Measurements from ENCODE around the gene TNFSF11.

The TNFSF11 gene

DNA sequence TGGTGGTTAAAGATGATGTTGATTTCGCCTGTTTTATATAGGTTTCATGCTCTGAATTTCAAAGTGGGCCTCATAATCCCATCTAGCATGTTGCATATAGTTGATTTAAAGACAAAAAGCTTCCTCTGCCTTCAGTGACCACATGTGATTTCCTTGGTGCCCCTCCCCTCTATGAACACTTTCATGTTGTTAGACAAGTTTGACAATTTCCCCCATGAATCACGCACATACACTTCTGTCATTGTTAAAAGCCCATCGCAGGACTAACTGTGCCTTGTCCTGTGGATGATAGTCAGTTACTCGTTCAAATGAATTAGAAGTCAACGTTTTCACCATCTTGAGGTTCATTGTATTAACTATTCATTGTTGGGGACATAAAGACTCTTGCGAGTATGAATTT, 6.7 kb downstream of the TNFSF11 start:
- Histone ChIP-seq H3K27me3 (ENCODE audit: control insufficient read depth in 1 of 2, insufficient read depth in 2 of 2, low read length in 2 of 2) (peaks cover 0 to 10% of the 10 kb centered on the region in 2 donors), H3K36me3 (ENCODE audit: control insufficient read depth in 1 of 2, insufficient read depth in 2 of 2, low read length in 2 of 2) (no peaks in the 10 kb centered on the region), H3K27ac (ENCODE audit: low read depth, low read length) (no peak overlapping the region), H3K9ac (ENCODE audit: low read depth in 1 of 2, low read length in 2 of 2) (no peak overlapping the region), H3K9me3 (ENCODE audit: control insufficient read depth in 1 of 2, low read length in 2 of 2) (no peaks in the 10 kb centered on the region), H3K4me1 (ENCODE audit: control insufficient read depth in 1 of 2, insufficient read depth in 2 of 2, low read length in 2 of 2) (no peaks in the 10 kb centered on the region), H3K4me3 (ENCODE audit: low read depth in 1 of 2, low read length in 2 of 2) (no peak overlapping the region)

DNA sequence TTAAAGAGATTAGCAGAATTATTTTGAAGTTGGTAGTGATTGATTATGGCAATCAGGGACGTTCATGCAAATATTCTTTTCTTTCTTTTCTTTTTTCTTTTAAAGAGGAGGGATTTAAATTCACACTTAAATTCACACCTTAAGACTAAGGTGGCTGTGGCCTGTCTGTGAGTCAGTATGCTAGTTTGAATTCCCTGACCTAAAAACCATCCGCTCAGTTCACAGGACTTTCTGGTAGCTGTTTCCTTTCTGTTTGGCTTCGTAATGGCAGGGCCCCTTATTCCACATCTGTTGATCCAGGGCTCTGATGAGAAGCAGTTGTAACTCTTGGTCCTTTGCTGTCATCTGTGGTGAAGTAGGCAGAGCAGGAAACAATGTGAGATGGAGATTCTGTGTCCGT, 7.5 kb downstream of the TNFSF11 start:
- Histone ChIP-seq H3K9ac (ENCODE audit: low read depth in 1 of 2, low read length in 2 of 2) (no peak overlapping the region), H3K4me3 (ENCODE audit: low read depth in 1 of 2, low read length in 2 of 2) (no peak overlapping the region), H3K9me3 (ENCODE audit: control insufficient read depth in 1 of 2, low read length in 2 of 2) (no peaks in the 10 kb centered on the region), H3K4me1 (ENCODE audit: control insufficient read depth in 1 of 2, insufficient read depth in 2 of 2, low read length in 2 of 2) (no peaks in the 10 kb centered on the region), H3K27me3 (ENCODE audit: control insufficient read depth in 1 of 2, insufficient read depth in 2 of 2, low read length in 2 of 2) (peaks cover 0 to 3% of the 10 kb centered on the region in 2 donors), H3K36me3 (ENCODE audit: control insufficient read depth in 1 of 2, insufficient read depth in 2 of 2, low read length in 2 of 2) (no peaks in the 10 kb centered on the region), H3K27ac (ENCODE audit: low read depth, low read length) (no peak overlapping the region)

DNA sequence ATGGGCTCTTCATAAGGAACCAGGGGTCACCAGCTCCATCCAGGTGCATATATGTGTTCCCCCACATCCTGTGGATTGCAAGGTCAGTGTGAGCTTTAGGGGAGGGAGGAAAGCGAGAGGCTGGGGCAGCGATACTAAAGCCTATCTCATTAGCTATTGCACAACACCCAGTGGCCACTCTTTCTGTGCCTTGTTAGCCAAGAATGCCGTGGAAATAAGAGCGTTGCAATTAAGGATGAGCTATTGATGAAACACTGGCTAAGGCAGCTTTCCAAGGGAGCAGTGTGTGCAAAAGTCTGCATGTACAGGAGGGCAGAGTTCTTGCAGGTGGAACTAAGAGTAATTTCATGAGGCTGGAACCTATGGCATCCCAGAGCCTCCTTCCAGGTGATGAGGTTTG, 17.6 kb downstream of the TNFSF11 start:
- Histone ChIP-seq H3K9me3 (ENCODE audit: control insufficient read depth in 1 of 2, low read length in 2 of 2) (no peaks in the 10 kb centered on the region), H3K9ac (ENCODE audit: low read depth in 1 of 2, low read length in 2 of 2) (no peak overlapping the region), H3K27me3 (ENCODE audit: control insufficient read depth in 1 of 2, insufficient read depth in 2 of 2, low read length in 2 of 2) (peaks cover 0 to 4% of the 10 kb centered on the region in 2 donors), H3K4me1 (ENCODE audit: control insufficient read depth in 1 of 2, insufficient read depth in 2 of 2, low read length in 2 of 2) (no peaks in the 10 kb centered on the region), H3K27ac (ENCODE audit: low read depth, low read length) (no peak overlapping the region), H3K4me3 (ENCODE audit: low read depth in 1 of 2, low read length in 2 of 2) (no peak overlapping the region), H3K36me3 (ENCODE audit: control insufficient read depth in 1 of 2, insufficient read depth in 2 of 2, low read length in 2 of 2) (no peaks in the 10 kb centered on the region)

DNA sequence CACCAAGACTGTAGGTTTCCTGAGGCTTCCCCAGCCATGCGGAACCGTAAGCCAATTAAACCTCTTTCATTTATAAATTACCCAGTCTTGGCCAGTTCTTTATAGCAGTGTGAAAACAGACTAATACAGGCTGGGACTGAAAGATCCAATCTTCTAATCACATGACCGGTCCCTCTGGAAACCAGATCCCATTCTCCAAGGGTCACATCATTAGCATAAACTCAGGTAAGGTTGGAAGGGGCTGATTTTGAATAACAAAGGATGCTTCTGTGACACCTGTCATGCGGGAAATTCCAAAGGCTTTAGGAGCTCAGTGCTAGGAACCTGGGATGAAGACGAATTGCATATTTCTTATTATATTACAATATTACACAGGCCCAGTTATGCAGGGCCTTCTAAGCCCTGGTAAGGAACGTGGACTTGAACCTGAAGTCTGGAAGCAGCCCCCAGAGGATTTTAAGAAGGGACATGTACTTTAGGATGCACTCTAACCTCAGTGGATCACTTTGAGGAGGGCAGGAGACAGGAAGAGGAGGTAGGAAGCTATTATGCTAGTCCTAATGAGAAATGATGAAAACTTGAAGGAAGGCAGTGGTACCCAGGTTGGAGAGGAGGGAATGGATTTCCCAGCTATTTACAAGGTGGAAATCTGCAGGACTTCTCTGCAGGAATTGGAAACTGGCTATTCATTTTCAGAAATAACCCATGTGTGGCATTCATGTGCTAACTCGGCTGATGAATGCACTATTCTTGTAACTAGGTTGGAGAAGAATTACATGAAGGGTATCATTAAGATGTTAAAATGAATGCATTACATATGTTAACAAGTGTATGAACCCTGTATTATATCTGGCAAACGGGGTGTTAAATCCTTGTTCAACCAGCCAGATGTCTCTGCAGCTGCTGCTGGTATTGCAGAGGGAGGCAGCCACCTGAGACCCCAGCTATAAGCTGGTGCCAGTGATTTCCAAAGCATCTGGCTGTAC, 19.3 kb downstream of the TNFSF11 start:
- H3K27me3 ChIP-seq (ENCODE audit: control insufficient read depth in 1 of 2, insufficient read depth in 2 of 2, low read length in 2 of 2), result no peaks in the 10 kb centered on the region
- no peak overlapping the region for H3K27ac ChIP-seq (ENCODE audit: low read depth, low read length)
- H3K4me3 ChIP-seq (ENCODE audit: low read depth in 1 of 2, low read length in 2 of 2), result no peak overlapping the region
- H3K9me3 ChIP-seq (ENCODE audit: control insufficient read depth in 1 of 2, low read length in 2 of 2), result no peaks in the 10 kb centered on the region
- no peak overlapping the region for H3K9ac ChIP-seq (ENCODE audit: low read depth in 1 of 2, low read length in 2 of 2)
- H3K4me1 ChIP-seq (ENCODE audit: control insufficient read depth in 1 of 2, insufficient read depth in 2 of 2, low read length in 2 of 2), result no peaks in the 10 kb centered on the region
- no peaks in the 10 kb centered on the region for H3K36me3 ChIP-seq (ENCODE audit: control insufficient read depth in 1 of 2, insufficient read depth in 2 of 2, low read length in 2 of 2)

DNA sequence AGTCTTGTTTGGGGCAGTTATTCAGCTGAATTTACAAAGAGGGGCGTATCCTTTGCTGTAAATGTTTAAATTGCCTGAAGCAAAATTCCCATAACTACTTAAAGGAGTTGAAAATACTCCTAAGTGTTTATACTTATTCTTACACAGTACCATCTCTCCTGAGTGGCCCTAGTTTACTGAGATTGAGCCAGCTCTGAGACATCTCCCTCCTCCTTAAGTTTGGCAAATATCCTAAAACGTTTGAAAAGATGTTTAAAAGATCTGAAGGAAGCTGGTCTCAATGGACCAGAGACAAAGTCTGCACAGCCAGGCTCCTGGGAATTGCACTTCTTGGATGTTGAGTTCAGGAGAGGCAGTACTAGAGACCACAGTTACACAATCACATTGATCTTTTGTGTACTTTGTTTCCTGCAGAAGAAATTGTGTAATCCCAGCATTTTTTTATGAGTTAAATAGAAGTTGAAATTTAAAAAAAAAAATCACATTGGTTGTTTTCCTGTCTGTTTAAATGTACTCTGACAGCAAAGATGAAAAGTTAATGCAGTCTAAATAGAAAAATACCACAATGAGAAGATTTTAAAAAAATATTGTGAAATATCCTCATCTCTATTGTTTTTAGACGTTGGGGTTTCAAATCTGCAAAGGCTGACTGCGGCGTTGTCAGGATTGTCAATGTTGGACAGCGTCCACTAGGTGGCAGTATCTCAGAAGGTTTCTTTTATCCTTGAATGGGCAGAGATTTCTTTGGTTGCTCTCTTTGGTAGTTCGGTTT, 20.7 kb downstream of the TNFSF11 start:
- no peaks in the 10 kb centered on the region for H3K27me3 ChIP-seq (ENCODE audit: control insufficient read depth in 1 of 2, insufficient read depth in 2 of 2, low read length in 2 of 2)
- H3K27ac ChIP-seq (ENCODE audit: low read depth, low read length), result no peak overlapping the region
- H3K4me3 ChIP-seq (ENCODE audit: low read depth in 1 of 2, low read length in 2 of 2), result no peak overlapping the region
- no peak overlapping the region for H3K9ac ChIP-seq (ENCODE audit: low read depth in 1 of 2, low read length in 2 of 2)
- no peaks in the 10 kb centered on the region for H3K4me1 ChIP-seq (ENCODE audit: control insufficient read depth in 1 of 2, insufficient read depth in 2 of 2, low read length in 2 of 2)
- H3K9me3 ChIP-seq (ENCODE audit: control insufficient read depth in 1 of 2, low read length in 2 of 2), result no peaks in the 10 kb centered on the region
- no peaks in the 10 kb centered on the region for H3K36me3 ChIP-seq (ENCODE audit: control insufficient read depth in 1 of 2, insufficient read depth in 2 of 2, low read length in 2 of 2)

DNA sequence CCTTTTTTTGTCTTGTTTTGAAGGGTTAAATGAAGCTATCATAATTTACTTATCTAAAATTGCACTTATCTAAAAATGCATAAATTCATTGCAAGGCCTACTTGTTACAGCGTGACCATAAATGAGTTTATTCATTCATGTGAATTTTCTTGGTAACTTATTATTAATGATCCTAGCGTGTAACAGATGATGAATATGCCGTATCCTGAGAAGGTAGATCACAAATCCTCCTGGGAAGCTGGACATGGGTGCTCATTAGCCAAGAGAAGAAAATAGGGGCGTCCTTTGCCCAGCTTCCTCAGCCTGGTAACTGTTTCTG, 21.3 kb downstream of the TNFSF11 start:
- no peaks in the 10 kb centered on the region for H3K4me1 ChIP-seq (ENCODE audit: control insufficient read depth in 1 of 2, insufficient read depth in 2 of 2, low read length in 2 of 2)
- H3K27ac ChIP-seq (ENCODE audit: low read depth, low read length), result no peak overlapping the region
- H3K4me3 ChIP-seq (ENCODE audit: low read depth in 1 of 2, low read length in 2 of 2), result no peak overlapping the region
- H3K9me3 ChIP-seq (ENCODE audit: control insufficient read depth in 1 of 2, low read length in 2 of 2), result no peaks in the 10 kb centered on the region
- H3K9ac ChIP-seq (ENCODE audit: low read depth in 1 of 2, low read length in 2 of 2), result no peak overlapping the region
- no peaks in the 10 kb centered on the region for H3K27me3 ChIP-seq (ENCODE audit: control insufficient read depth in 1 of 2, insufficient read depth in 2 of 2, low read length in 2 of 2)
- no peaks in the 10 kb centered on the region for H3K36me3 ChIP-seq (ENCODE audit: control insufficient read depth in 1 of 2, insufficient read depth in 2 of 2, low read length in 2 of 2)

DNA sequence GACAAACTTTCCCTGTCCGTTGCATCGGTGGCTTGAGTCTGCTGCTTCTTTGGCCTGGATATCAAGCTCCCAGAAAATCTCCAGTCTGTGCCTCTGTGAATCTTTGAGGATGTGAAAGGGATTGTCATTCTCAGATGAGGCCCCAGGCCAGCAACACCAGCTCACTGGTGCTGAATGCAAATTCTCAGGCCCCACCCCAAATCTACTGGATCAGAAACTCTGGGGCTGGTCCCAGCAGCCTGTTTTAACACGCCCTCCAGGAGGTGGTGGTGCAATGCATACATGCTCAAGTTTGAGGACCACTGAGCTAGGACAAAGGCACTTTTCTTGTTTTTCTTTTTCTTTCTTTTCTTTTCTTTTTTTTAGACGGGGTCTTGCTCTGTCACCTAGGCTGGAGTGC, 23.6 kb downstream of the TNFSF11 start:
- no peak overlapping the region for H3K27ac ChIP-seq (ENCODE audit: low read depth, low read length)
- H3K9ac ChIP-seq (ENCODE audit: low read depth in 1 of 2, low read length in 2 of 2), result no peak overlapping the region
- no peaks in the 10 kb centered on the region for H3K27me3 ChIP-seq (ENCODE audit: control insufficient read depth in 1 of 2, insufficient read depth in 2 of 2, low read length in 2 of 2)
- no peak overlapping the region for H3K4me3 ChIP-seq (ENCODE audit: low read depth in 1 of 2, low read length in 2 of 2)
- H3K4me1 ChIP-seq (ENCODE audit: control insufficient read depth in 1 of 2, insufficient read depth in 2 of 2, low read length in 2 of 2), result no peaks in the 10 kb centered on the region
- H3K36me3 ChIP-seq (ENCODE audit: control insufficient read depth in 1 of 2, insufficient read depth in 2 of 2, low read length in 2 of 2), result no peaks in the 10 kb centered on the region
- H3K9me3 ChIP-seq (ENCODE audit: control insufficient read depth in 1 of 2, low read length in 2 of 2), result no peaks in the 10 kb centered on the region

DNA sequence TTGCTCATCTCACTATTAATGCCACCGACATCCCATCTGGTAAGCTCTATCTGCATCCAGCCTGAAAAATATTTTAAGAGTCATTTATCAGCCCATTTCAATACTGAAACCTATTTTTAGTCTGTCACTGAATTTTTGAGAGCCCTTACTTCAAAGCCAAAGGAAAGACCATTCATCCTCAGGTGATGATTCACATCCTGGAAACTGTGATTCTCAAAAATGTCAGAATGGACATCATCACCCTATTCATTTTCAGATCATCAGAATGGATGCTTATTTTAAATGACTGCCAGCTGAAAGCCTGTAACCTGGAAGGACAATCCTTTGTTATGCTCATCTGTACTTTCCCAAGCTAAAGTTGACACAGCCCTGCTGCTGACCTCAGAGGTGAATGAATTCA, 27.0 kb downstream of the TNFSF11 start:
- Histone ChIP-seq H3K9ac (ENCODE audit: low read depth in 1 of 2, low read length in 2 of 2) (no peak overlapping the region), H3K27ac (ENCODE audit: low read depth, low read length) (no peak overlapping the region), H3K4me1 (ENCODE audit: control insufficient read depth in 1 of 2, insufficient read depth in 2 of 2, low read length in 2 of 2) (peaks cover 0 to 5% of the 10 kb centered on the region in 2 donors), H3K9me3 (ENCODE audit: control insufficient read depth in 1 of 2, low read length in 2 of 2) (no peaks in the 10 kb centered on the region), H3K27me3 (ENCODE audit: control insufficient read depth in 1 of 2, insufficient read depth in 2 of 2, low read length in 2 of 2) (no peaks in the 10 kb centered on the region), H3K36me3 (ENCODE audit: control insufficient read depth in 1 of 2, insufficient read depth in 2 of 2, low read length in 2 of 2) (no peaks in the 10 kb centered on the region), H3K4me3 (ENCODE audit: low read depth in 1 of 2, low read length in 2 of 2) (no peak overlapping the region)

DNA sequence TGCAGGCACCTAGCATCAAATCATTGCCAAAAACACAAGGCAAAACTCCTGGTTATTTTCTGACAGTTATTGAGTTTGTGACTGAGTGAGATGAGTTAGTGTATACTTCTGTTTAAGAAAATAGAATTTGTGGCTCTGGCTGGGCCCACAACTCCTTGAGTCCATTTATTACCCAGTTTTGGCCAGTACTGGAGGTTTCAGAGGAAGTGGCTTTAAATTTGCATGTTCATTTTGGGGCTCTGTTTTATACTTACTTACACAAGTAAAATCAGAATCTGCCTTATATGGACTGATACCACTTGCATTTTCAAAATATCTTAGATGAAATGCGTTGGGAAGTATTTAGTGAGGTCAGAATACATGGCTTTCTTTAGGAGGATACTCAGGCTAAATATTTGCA, 29.0 kb downstream of the TNFSF11 start:
- no peak overlapping the region for H3K27ac ChIP-seq (ENCODE audit: low read depth, low read length)
- H3K9me3 ChIP-seq (ENCODE audit: control insufficient read depth in 1 of 2, low read length in 2 of 2), result no peaks in the 10 kb centered on the region
- H3K36me3 ChIP-seq (ENCODE audit: control insufficient read depth in 1 of 2, insufficient read depth in 2 of 2, low read length in 2 of 2), result no peaks in the 10 kb centered on the region

DNA sequence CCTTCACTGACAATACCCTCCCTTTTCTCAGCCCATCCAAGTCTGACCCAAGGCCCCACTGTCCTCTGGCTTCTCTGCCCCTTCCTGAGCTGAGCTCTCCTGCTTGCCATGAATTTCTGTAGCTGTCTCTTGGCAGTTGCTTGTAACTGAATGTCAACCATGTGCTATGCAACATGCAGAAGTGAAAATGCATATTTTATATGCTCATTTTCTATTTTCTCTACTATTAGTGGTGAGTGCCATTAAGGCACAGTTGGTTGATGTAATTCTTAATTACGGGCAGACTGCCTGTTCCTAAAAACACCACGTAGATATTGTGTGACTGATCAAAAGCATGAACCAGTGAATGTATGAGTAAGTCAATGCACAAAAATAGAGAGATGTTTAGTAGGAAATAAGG, 29.6 kb downstream of the TNFSF11 start:
- Histone ChIP-seq H3K9ac (ENCODE audit: low read depth in 1 of 2, low read length in 2 of 2) (no peak overlapping the region), H3K4me3 (ENCODE audit: low read depth in 1 of 2, low read length in 2 of 2) (no peak overlapping the region), H3K27ac (ENCODE audit: low read depth, low read length) (no peak overlapping the region), H3K27me3 (ENCODE audit: control insufficient read depth in 1 of 2, insufficient read depth in 2 of 2, low read length in 2 of 2) (no peaks in the 10 kb centered on the region), H3K9me3 (ENCODE audit: control insufficient read depth in 1 of 2, low read length in 2 of 2) (no peaks in the 10 kb centered on the region), H3K36me3 (ENCODE audit: control insufficient read depth in 1 of 2, insufficient read depth in 2 of 2, low read length in 2 of 2) (no peaks in the 10 kb centered on the region), H3K4me1 (ENCODE audit: control insufficient read depth in 1 of 2, insufficient read depth in 2 of 2, low read length in 2 of 2) (peaks cover 0 to 5% of the 10 kb centered on the region in 2 donors)

More for the DNA sequence above, 29.0 kb downstream of the TNFSF11 start:
- Histone ChIP-seq H3K27me3 (ENCODE audit: control insufficient read depth in 1 of 2, insufficient read depth in 2 of 2, low read length in 2 of 2) (no peaks in the 10 kb centered on the region), H3K4me1 (ENCODE audit: control insufficient read depth in 1 of 2, insufficient read depth in 2 of 2, low read length in 2 of 2) (peaks cover 0 to 5% of the 10 kb centered on the region in 2 donors), H3K9ac (ENCODE audit: low read depth in 1 of 2, low read length in 2 of 2) (no peak overlapping the region), H3K4me3 (ENCODE audit: low read depth in 1 of 2, low read length in 2 of 2) (no peak overlapping the region)
